HCT116 (cell line): Measurements from ENCODE around the gene PLXNB3.
A peak's percentile ranks its signal among the peaks of the same experiment; 100 is the strongest.

Experiments used
- CTCF ChIP-seq, 3 experiments: fragments of 200-600 bp in 1 of 3; sonication (generic) in 1 of 3; IDR thresholded peaks in 2 of 3; conservative IDR thresholded peaks in 1 of 3; 2 replicates each; pipeline ENCODE4 v1.5.1; 2012 to 2017; ENCODE audit warnings: low read depth in 2 of 3, low read length in 2 of 3, antibody characterized with exemption in 1 of 3, borderline replicate concordance in 1 of 3, control low read depth in 1 of 3, mild to moderate bottlenecking in 1 of 3, mixed read lengths in 1 of 3, mixed run types in 1 of 3, moderate library complexity in 1 of 3; ENCODE audit not compliant: insufficient read depth in 1 of 3
- ELF1 ChIP-seq: IDR thresholded peaks from 2 replicates; pipeline ENCODE4 v1.6.1; 2012; ENCODE audit warnings: low read depth, borderline replicate concordance
- JUND ChIP-seq: IDR thresholded peaks from 2 replicates; pipeline ENCODE4 v1.6.1; 2012
- POLR2A ChIP-seq: IDR thresholded peaks from 2 replicates; pipeline ENCODE4 v1.7.0; 2011; ENCODE audit warnings: borderline replicate concordance; ENCODE audit not compliant: insufficient read depth, insufficient read length; ENCODE audit errors: extremely low read depth
- RAD21 ChIP-seq: IDR thresholded peaks from 2 replicates; pipeline ENCODE4 v1.6.1; 2012; ENCODE audit warnings: low read depth, mild to moderate bottlenecking
- REST ChIP-seq: IDR thresholded peaks from 2 replicates; pipeline ENCODE4 v1.6.1; 2012; ENCODE audit warnings: low read depth
- SP1 ChIP-seq: IDR thresholded peaks from 2 replicates; pipeline ENCODE4 v1.6.1; 2012; ENCODE audit warnings: low read depth

- peak in 2 of 3 experiments; percentile 45 to 51; a peak in 4 of 6 replicates for TF ChIP-seq CTCF (IDR thresholded peaks at IDR 0.05 in 2 of 3, conservative IDR thresholded peaks at IDR 0.05 in 1 of 3; ENCODE audit: borderline replicate concordance in 1 of 3, insufficient read depth in 1 of 3, low read depth in 2 of 3, low read length in 2 of 3)
- TF ChIP-seq POLR2A, result no peak
- TF ChIP-seq JUND, result no peak
- no peak for TF ChIP-seq RAD21
- no peak for TF ChIP-seq SP1
- TF ChIP-seq ELF1, result no peak
- no peak for TF ChIP-seq REST
Observed at GRCh38 chrX:153723351-153724251, 40.4 kb upstream of the PLXNB3 start.
